Upper lobe of left lung (tissue), 4 donors: ENCODE results near the gene TMEM222.
A peak's percentile ranks its signal among the peaks of the same experiment; 100 is the strongest.

Experiments
- CTCF ChIP-seq, 6 experiments: fragments of 450-650 bp in 4 of 6; fragments of 200-600 bp in 2 of 6; sonication (generic) in 2 of 6; IDR thresholded peaks; one replicate each; pipeline ENCODE4 v1.5.1; 2016 to 2019; ENCODE audit warnings: antibody characterized with exemption in 6 of 6
- EP300 ChIP-seq, 4 donors: sonication (generic); formaldehyde crosslinking; IDR thresholded peaks; one replicate each; pipeline ENCODE4 v1.5.1; 2017; ENCODE audit warnings: antibody characterized with exemption in 4 of 4, control low read depth in 2 of 4
- POLR2A ChIP-seq, 4 donors: fragments of 450-650 bp; IDR thresholded peaks; one replicate each; pipeline ENCODE4 v1.5.1; 2016 to 2017; ENCODE audit warnings: antibody characterized with exemption in 4 of 4, mild to moderate bottlenecking in 2 of 4
- POLR2AphosphoS5 ChIP-seq, 2 donors: sonication (generic); formaldehyde crosslinking; IDR thresholded peaks; one replicate each; pipeline ENCODE4 v1.5.1; 2017; ENCODE audit warnings: antibody characterized with exemption in 2 of 2

- TF ChIP-seq POLR2AphosphoS5 (IDR thresholded peaks at IDR 0.05) (no peak), EP300 (IDR thresholded peaks at IDR 0.05) (no peak), POLR2A (IDR thresholded peaks at IDR 0.05) (peak in 1 of 4 donors; percentile 21), CTCF (IDR thresholded peaks at IDR 0.05) (peak in 3 of 6 experiments; percentile 13 to 27 (median 15))
Observed at GRCh38 chr1:27349784-27350662, 28.1 kb downstream of the TMEM222 start.
